Cardiac fibroblast (primary cell): Measurements from ENCODE around the gene HSPA1B.
A peak's percentile ranks its signal among the peaks of the same experiment; 100 is the strongest.

Experiments
- DNase-seq, 2 donors: peaks; one replicate each; pipeline versions ENCODE4 v3.0.0 to v3.0.0-alpha.2; 2010; ENCODE audit warnings: low read depth in 2 of 2
- H3K4me3 ChIP-seq, 2 donors: replicated peaks in 1 of 2; 1 replicate in 1 of 2; 2 replicates in 1 of 2; pipeline ENCODE4 v1.5.1; 2011; ENCODE audit warnings: low read depth in 2 of 2, low read length in 2 of 2, mild to moderate bottlenecking in 2 of 2, moderate library complexity in 1 of 2
- TF ChIP-seq, protein P1 (sequence below): IDR thresholded peaks from one replicate; pipeline ENCODE4 v1.5.1; 2011; ENCODE audit warnings: low read depth, mild to moderate bottlenecking, low read length, inconsistent platforms

HSPA1B gene

DNA sequence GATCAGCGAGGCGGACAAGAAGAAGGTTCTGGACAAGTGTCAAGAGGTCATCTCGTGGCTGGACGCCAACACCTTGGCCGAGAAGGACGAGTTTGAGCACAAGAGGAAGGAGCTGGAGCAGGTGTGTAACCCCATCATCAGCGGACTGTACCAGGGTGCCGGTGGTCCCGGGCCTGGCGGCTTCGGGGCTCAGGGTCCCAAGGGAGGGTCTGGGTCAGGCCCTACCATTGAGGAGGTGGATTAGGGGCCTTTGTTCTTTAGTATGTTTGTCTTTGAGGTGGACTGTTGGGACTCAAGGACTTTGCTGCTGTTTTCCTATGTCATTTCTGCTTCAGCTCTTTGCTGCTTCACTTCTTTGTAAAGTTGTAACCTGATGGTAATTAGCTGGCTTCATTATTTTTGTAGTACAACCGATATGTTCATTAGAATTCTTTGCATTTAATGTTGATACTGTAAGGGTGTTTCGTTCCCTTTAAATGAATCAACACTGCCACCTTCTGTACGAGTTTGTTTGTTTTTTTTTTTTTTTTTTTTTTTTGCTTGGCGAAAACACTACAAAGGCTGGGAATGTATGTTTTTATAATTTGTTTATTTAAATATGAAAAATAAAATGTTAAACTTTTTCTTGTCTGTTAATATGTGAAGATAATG, 2.2 kb downstream of the HSPA1B start:
- DNase-seq: peak; percentile 59 to 72
- H3K4me3 ChIP-seq: peak overlapping the region; percentile 64 to 73
- TF ChIP-seq, protein P1, sequence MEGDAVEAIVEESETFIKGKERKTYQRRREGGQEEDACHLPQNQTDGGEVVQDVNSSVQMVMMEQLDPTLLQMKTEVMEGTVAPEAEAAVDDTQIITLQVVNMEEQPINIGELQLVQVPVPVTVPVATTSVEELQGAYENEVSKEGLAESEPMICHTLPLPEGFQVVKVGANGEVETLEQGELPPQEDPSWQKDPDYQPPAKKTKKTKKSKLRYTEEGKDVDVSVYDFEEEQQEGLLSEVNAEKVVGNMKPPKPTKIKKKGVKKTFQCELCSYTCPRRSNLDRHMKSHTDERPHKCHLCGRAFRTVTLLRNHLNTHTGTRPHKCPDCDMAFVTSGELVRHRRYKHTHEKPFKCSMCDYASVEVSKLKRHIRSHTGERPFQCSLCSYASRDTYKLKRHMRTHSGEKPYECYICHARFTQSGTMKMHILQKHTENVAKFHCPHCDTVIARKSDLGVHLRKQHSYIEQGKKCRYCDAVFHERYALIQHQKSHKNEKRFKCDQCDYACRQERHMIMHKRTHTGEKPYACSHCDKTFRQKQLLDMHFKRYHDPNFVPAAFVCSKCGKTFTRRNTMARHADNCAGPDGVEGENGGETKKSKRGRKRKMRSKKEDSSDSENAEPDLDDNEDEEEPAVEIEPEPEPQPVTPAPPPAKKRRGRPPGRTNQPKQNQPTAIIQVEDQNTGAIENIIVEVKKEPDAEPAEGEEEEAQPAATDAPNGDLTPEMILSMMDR: peak; percentile 8

GRCh38 chr6:31830886-31831335, 3.4 kb downstream of the HSPA1B start:
- TF ChIP-seq, protein P1: no peak
- no peak for DNase-seq
- H3K4me3 ChIP-seq: peak overlapping the region; percentile 64 to 73

DNA sequence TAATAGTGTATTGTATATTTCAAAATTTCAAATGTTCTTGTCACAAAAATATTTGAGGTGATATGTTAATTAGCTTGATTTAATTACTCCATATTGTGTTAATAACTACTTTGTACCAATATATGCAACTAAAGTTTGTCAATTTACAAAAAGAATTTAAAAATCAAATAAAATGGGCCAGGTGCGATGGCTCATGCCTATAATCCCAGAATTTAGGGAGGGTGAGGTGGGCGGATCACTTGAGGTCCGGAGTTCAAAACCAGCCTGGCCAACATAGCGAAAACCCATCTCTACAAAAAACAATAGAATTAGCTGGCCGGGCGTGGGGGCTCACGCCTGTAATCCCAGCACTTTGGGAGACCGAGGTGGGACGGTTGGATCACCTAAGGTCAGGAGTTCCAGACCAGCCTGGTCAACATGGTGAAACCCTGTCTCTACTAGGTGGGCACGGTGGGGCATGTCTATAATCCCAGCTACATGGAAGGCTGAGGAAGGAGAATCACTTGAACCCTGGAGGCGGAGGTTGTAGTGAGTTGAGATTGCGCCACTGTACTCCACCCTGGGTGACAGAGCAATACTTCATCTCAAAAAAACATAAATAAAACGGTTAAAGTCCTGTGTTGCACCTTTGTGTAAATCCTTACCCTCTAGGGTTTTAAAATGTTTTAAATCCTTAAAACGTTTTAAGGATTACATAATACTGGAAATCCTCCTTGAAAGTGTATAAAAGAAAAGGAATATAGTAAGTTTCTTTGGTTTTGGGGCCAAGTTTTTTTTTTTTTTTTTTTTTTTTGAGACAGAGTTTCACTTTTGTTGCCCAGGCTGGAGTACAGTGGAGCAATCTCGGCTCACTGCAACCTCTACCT, 4.0 kb downstream of the HSPA1B start:
- TF ChIP-seq, protein P1: no peak
- DNase-seq: no peak
- H3K4me3 ChIP-seq: no peak overlapping the region

GRCh38 chr6:31834367-31835250, 7.1 kb downstream of the HSPA1B start:
- DNase-seq: peak; percentile 90 to 91
- peak overlapping the region; percentile 78 to 97 for H3K4me3 ChIP-seq
- TF ChIP-seq, protein P1: no peak

- DNase-seq: peak in 1 of 2 donors; percentile 23
- TF ChIP-seq, protein P1: no peak
- peak overlapping the region; percentile 78 to 97 for H3K4me3 ChIP-seq
Measured at GRCh38 chr6:31836047-31836473, 8.5 kb downstream of the HSPA1B start.

- peak; percentile 47 to 55 for DNase-seq
- TF ChIP-seq, protein P1: peak; percentile 6
- peak overlapping the region; percentile 78 to 97 for H3K4me3 ChIP-seq
Measured at GRCh38 chr6:31836474-31837368, 9.2 kb downstream of the HSPA1B start.
